Erythroblast (primary cell): Measurements from ENCODE around the gene S100A2.

Source experiments
- GATA1 ChIP-seq: IDR thresholded peaks from 2 replicates; pipeline ENCODE4 v1.6.1; 2011; ENCODE audit warnings: low read depth, mild to moderate bottlenecking, control low read depth, low read length, moderate library complexity
- POLR2A ChIP-seq: IDR thresholded peaks from 2 replicates; pipeline ENCODE4 v1.6.1; 2011; ENCODE audit warnings: mild to moderate bottlenecking, low read length

GRCh38 chr1:153578490-153578889 lies 12.8 kb upstream of the S100A2 start:
- TF ChIP-seq POLR2A (no peak), GATA1 (no peak)
